NOMO-1 (cell line): ENCODE data around the gene BBLN.
"Not testable (repeated sequence)": the region's sequence is repeated elsewhere in the genome, so short reads cannot be mapped to it uniquely, and the experiment has no call there.

Experiments used
- DNase-seq, 2 experiments: peaks; one replicate each; lab custom pipeline; 2025; ENCODE audit not compliant: unreplicated experiment in 2 of 2; lab: John Stamatoyannopoulos, UW

The BBLN gene

DNA sequence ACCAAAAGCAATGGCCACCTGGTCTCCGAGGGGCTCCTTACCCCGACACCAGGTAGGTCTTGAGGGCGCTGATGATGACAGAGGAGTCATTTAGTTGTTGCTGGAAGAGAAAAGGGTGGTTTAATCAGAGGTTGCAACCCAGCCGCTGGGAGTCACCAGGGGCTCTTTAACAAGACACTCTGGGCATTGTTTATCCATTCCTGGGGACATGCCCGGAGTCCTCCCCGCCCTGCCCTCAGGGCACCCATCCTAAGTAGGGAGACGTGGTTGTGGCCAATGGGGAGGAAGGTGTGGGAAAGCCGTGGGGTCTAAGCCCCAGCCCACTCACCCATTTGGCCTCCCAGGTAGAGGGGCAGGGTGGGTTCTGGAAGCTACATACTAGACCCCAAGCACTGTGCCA, 35.6 kb upstream of the BBLN start:
- DNase-seq, result no peak

DNA sequence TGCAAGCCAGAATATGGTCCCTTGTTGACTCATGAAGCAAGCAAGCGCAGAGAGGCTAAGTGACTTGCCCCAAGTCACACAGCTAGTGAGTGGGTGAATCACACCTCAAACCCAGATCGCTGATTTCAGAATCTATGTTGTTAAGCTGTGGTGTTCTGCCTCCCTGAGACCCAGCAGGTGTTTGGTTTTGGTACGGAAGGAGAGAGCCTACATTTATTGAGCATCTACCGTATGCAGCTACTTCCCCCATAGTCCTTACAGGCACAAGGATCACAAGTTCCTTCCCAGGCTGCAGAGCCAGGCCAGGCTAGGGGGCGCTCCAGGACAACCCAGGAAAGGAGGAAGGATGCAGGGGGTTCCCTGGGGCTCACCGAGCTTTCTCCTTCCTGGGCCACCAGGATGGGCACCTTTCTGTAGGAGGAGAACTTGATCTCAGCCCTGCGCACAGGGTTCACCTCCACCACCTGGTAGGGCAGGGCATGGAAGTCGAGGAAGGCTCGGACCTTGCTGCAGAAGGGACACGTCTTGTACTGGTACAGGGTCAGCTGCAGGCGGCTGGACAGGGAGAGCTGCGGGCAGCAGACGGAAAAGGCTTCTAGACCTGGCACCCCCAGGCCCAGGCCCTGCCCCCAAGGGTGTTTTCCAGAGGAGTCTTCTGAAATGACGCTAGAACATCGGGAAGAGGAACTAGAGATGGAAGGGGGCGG, 35.0 kb upstream of the BBLN start:
- DNase-seq, result peak; percentile 29 to 43

DNA sequence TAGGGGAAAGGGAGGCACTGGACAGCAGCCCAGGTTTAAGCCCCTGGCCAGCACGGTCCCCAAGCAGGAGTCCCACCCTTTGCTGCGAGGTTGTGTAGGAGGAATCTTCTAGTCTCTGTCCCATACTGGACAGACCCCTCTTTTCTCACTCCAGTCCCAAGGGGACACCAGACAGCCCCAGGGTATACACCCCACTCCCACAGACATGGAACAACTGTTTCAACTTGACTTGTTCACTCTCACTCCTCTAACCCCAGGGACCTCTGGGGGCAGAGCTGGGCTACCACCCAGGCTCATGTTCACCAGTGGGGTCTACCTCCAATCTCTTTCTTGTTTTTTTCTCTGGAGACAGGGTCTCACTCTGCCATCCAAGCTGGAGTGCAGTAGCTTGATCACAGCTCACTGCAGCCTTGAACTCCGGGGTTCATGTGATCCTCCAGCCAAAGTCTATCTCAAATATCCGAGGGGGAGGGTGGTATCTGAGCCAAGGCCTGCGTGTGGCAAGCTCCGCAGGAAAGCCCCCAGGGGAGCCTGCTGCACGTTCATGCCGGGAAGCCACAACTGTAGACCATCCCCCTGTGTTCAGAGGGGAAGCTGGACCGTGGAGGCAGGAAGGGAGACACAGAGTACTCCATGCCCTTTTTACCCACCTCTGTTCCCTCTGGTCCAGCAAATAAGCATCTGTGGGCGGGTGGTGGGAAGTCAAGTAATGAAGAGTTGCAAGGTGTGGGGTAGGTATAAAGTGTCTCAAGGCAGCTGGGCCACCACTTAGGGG, 34.3 kb upstream of the BBLN start:
- no peak for DNase-seq

DNA sequence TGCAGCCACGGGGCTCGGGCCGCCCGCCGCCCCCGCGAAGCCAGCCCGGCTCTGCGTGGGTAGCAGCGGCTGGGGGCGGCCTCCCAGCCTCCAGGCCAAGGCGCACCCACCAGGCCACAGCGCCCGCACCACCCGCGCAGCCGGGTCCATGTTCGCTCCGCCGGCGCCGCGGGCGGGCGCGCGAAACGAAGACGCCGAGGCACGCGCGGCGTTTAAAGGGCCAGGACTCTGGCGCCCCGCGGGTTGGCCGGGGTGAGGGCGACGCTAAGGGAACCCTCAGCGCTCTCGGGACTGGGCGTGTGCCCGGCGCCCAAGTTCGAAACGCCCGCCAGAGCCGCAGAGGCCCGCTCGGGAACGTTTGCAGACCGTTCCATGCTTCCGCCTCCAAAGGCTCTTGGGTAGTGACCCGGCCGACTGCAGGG, 32.5 kb upstream of the BBLN start, which contains the start of gene PTGES2:
Gene PTGES2 (minus strand): TSS at position 162 of the 422 bp plus-strand sequence. CDS start 12 bp downstream, at position 150.
- peak; percentile 76 to 86 for DNase-seq

DNA sequence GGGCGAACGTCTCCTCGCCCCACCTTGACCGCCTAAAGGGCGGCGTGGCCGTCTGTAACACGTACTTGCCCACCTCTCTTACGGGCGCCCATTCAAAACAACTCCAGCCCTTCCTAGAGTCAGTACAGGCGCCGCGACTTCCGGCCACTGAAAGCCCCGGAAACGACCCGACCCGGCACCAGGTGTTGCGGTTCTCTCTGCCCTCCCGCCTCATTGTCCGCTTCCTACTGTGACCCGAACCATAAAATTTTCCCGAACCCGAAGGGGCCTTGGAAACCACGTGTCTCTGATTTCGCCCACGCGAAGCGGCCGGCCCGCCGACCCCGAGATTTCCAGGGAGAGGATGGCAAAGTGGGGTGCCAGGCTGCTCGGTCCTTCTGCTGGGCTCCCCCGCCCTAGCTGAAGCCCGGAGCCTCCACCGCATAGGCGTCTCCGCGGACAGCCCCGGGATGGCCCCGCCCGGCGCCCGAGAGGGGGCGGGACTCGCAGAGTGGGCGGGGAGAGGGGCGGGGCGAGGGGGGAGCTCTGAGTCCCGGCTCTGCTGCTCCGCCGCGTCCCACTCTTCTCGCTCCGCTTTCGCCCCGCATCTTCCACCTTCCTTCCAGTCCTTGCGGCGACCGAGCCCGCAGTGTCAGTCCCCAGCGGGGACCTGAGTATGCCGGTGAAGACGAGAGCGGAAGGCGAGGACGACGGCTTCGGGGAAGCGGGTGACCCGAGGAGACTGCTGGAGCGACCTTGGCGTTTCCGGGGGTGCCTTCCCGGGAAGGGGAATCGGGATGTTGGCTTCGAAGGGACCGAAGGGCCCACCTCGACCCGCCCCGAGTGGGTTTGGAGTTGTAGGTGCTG, 31.9 kb upstream of the BBLN start:
- peak; percentile 72 to 78 for DNase-seq

DNA sequence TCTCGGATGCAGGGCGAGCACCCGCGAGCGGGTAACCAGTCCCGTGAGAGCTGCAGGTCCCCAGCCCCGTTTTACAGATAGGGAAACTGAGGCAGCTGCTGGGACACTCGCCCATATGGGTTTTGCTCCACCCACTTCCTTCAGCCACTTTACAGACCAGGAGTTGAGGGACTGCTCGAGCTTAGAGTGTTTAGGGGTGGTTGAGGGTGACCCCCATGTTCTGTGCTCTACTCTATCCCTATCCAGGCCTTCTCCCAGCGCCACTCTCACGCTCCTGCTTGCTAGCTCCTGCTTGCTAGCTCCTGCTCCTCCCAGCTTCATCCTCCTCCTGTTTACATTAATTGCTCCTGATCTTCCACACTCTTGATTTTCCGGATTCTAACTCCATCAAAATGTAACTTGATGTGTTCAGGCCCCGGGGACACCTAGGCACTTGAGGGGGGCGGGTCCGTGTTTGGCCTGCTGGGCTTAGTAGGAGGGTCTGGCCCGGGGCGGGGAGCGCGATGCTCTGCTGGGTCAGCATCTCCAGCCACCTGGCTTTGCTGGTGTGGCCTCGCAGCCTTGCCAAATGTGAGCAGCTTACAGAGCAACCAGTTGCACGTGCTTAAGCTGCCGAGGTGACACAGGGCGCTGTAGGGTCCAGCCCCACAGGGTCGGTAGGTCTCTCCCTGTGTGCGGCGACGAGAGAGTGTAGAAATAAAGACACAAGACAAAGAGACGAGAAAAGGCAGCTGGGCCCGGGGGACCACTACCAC, 31.1 kb upstream of the BBLN start:
- no peak for DNase-seq

DNA sequence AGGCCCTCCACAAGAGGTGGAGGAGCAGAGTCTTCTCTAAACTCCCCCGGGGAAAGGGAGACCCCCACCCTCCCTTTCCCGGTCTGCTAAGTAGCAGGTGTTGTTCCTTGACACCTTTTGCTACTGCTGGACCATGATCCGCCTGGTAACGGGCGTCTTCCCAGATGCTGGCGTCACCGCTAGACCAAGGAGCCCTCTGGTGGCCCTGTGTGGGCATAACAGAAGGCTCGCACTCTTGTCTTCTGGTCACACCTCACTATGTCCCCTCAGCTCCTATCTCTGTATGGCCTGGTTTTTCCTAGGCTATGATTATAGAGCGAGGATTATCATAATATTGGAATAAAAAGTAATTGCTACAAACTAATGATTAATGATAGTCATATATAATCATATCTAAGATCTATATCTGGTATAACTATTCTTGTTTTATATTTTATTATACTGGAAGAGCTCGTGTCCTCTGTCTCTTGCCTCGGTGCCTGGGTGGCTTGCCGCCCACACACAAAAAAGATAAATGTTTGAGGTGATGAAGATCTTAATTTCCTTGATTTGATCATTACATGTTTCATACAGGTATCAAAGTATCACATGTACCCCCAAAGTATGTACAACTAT, 30.0 kb upstream of the BBLN start:
- DNase-seq, result not testable (repeated sequence)

DNA sequence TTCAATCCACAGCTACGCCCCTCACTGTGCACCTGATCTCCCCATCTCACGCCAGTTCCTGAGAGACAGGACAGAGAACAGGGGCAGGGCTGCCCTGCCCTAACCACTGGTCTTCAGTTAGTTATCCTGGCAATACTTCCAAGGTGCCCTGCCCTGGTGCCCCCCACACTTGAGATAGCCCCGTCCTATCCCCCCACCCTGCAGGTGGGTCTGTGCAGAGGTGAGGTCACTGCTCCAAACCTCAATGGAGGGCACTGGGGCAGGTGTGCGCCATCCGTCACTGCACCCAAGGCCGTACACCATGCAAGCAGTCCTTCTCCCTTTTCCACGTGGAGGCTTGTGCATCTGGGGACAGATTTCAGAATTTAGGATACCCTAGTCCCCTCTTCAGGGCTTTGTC, 29.4 kb upstream of the BBLN start:
- not testable (repeated sequence) for DNase-seq

DNA sequence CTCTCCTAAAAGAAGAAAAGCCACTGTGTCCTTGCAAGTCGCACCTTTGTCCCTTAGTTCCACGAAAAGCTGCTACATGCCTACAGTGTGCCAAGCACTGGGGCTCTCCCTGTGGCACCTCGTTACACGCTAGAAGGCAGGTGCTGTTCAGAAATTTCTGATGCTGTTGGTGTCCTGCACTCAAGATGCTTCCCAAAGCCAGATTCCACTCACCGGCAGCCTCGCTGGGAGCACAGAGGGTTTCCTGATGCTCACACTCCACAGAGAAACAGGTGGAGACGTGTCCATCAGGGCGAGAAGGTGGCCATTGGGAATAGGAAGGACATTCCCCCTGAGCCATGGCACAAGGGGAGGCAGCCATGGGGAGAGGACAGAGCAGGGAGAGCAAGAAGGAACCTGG, 28.7 kb upstream of the BBLN start:
- not testable (repeated sequence) for DNase-seq

DNA sequence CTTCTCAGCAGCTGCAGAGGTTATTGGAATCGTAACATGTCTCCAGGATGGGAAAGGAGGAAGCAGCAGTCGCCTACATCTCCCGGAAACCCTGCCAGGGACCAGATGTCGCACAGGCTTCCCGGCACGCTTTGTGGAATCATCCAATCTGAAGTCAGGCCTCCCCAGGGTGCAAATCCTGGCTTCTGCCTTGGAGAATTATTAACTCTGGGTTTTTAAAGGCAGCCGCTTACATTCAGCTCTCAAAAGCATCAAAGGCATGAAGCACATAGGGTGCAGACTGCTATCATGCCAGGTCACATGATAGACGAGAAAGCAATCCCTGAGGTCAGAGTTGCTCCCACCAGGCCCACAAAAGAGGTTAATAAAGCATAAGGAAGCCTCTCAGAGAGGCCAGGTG, 27.9 kb upstream of the BBLN start:
- DNase-seq, result not testable (repeated sequence)

DNA sequence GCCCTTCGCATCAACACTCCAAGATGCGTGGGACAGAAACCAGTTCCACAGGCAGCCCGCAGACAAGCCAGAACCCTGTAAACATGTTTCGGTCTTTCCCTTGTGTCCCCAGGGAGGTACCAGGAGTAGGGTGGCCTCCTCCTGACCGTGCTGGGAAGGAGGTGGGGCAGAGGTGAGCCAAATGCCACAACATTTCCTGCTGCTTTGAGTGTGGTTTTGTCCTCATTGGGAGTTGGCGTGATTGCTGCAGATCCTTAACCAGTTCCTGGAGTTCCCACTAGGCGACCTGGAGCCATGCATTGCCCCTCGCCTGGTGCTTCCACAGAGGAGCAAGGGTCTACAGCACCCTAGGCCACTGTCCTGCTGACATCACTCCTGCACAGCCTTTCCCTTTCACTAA, 24.5 kb upstream of the BBLN start:
- DNase-seq, result not testable (repeated sequence)

DNA sequence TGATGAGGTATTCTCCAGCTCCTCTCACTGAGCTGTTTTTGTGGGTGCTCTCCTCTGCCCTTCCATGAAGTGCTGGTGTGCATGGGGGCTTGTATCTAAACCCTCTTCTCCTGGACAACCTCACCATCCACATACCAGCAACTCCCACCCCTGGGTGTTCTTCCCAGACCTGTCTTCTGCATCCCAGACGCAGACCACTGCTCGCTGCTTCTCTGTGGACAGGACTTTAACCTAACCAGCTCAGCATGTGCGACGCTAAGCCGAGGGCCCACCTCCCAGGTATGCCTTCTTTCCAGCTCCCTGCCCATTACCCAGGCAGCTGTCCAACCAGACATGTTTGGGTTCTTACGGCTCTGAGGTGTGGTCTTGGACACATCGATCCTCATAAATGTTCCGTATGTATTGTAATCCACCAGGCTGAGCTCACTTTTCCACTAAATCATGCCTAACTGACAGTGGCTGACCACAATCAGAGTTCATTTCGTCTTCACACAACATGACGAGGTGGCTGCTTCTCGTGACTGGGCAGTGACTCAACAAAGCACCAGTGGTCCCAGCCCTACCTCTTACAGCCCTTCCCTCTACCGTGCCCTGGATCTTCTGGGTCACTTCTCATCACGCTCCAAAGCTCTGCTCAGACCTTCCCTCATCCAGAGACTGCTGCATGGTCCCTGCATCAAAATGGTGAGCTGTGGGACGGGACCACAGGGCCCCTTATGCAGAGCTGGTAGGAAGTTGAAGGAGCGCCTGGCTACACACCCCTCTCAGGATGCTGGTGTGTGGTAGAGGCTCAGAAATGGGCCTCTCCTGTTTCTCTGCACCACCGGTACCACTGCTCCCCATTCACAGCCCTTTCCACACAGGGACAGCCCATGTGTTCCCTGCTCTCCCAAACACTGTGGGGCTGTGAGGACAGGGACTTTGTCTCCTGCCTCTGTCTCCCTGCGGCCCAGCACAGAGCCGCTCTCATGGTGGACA, 23.0 kb upstream of the BBLN start:
- peak in 1 of 2 experiments; percentile 16 for DNase-seq

DNA sequence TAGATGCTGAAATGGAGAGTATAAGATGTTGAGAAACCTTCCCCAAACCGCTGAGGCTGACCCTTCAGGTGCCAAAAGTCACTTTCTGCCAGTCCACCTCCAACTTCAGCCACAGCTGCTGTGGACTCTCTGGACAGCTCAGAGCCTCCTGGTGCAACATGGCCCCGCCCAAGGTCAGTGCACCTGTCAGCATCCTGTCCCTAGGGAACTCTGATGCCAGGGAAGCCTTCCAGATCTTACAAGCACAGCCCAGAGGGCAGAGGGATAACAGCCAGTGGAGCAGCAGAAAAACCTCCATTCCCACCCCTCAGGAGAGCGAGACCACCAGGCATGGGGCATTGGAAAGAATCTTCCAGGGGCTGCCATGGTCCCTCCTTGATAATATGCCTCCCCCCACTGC, 22.1 kb upstream of the BBLN start:
- DNase-seq, result no peak

DNA sequence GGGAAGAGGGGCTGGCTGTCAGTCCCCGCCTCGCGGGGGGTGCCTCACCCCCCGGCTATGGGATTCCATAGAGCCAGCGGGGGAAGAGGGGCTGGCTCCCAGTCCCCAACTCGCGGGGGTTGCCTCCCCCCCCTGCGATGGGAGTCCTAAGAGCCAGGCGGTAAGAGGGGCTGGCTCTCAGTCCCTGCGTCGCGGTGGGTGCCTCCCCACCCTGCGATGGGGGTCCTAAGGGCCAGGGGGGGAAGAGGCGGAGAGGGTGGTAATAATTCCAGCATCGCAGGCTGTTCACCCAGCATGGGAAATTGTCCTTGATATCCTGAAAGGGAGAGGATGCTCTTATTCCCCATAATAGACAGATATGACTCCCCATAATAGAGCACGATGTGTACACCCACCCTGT, 20.4 kb upstream of the BBLN start:
- no peak for DNase-seq

DNA sequence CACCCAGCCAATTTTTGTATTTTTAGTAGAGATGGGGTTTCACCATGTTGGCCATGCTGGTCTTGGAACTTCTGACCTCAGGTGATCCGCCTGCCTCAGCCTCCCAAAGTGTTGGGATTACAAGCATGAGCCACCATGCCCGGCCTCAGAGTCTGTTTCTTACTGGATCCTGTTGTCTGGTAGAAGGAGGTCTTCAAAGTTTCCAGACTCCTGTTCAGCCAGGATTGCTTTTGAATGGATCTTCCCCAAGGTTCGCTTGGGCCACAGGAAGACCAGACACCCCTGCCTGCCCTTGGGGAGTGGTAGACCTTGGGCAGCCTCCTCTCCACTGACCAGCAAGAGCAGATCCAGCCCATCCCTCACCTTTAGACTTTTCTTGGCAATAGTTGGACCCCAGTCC, 18.5 kb upstream of the BBLN start:
- no peak for DNase-seq

DNA sequence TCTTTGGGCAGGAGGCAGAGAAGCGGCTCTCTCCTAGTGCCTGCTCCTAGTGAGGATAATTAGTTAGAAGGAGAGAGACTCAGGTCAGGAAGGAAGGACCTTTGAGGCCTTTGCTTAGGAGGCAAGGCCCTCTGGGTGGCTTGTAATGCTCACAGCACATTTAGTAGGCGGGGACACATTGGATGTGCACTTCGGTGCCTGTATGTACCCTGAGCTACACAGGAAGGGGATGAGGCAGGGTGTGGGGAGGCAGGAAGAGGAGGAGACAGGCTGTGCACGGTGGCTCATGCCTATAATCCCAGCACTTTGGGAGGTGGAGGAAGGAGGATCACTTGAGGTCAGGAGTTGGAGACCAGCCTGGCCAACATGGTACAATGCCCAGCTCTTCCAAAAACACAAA, 18.0 kb upstream of the BBLN start:
- no peak for DNase-seq

DNA sequence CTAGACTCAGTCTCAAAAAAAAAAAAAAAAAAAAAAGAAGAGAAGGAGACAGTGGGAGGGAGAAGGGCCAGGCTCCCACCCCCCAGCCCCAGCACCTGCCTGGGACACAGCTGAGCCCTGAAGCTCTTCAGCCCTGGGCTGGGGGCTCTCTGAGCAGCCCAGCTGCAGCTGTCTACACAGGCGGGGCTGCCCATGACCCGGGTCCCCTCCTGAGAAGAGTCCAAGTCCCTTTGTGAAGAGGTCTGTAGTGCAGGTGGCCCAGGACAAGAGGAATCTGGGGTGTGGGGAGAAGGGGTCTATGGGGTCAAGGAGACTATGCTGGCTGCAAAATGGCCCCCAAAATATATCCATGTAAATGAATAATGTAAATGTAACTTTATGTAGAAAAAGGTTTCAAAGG, 17.5 kb upstream of the BBLN start:
- no peak for DNase-seq

DNA sequence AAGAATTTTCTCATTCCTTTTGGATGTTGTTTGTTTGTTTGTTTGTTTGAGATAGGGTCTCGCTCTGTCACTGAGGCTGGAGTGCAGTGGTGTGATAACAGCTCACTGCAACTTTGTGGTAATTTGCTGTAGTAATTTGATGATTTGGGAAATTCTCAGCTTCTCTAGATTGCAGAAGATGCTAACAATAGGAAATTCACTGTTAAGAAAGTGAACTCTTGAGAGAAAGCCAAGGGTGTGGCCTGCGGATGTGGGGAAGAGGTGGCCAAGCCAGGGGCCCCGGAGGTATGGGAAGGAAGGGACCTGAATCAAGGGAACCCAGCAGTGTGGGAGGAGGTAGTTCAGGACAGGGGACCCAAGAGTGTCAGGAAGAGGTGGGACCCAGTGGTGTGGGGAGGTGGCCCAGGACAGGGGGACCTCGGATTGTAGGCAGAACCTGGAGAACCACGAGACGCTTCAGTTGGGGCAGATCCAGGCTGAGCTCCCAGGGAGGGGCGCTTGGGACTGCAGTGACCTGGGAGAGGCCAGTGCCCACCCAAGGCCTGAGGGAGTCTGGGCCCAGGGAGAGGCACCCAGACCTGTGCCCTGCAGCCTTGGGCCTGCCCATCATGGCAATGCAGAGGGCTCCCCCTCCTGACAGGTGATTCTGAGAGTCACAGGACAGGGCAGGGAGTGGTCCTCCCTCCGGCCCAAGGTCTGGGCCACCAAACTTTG, 16.4 kb upstream of the BBLN start:
- DNase-seq, result peak; percentile 14 to 31
